Testis (tissue), 2 donors: Measurements from ENCODE around the gene FAM76B.

Source experiments
- CTCF ChIP-seq, 3 experiments: fragments of 450-650 bp in 2 of 3; fragments of 200-600 bp in 1 of 3; sonication (generic) in 1 of 3; IDR thresholded peaks; one replicate each; pipeline ENCODE4 v1.5.1; 2016 to 2019; ENCODE audit warnings: antibody characterized with exemption in 3 of 3, mild to moderate bottlenecking in 2 of 3, moderate library complexity in 1 of 3
- POLR2A ChIP-seq: fragments of 450-650 bp; IDR thresholded peaks from one replicate; pipeline ENCODE4 v1.6.1; 2017; ENCODE audit warnings: antibody characterized with exemption, mild to moderate bottlenecking, moderate library complexity

- TF ChIP-seq CTCF (IDR thresholded peaks at IDR 0.05) (no peak), POLR2A (no peak)
Measured at GRCh38 chr11:95729462-95729861, 60.1 kb downstream of the FAM76B start.
